Omental fat pad (tissue), 4 donors: ENCODE measurements around the gene CCDC85C. TPM values are rescaled to one million over a fixed set of nuclear protein-coding genes. Genes with fewer than 3 reads are reported as not detected.

Source experiments
- ATAC-seq: fragments of 150-250 bp; one replicate; pipeline ENCODE4 v1.9.1; 2016; ENCODE audit warnings: mild to moderate bottlenecking, moderate library complexity; ENCODE audit not compliant: low FRiP score
- DNase-seq: peaks from one replicate; pipeline ENCODE4 v3.0.0-alpha.2; 2019; ENCODE audit warnings: low spot score
- CTCF ChIP-seq, 3 donors: fragments of 450-650 bp; IDR thresholded peaks; one replicate each; pipeline ENCODE4 v1.5.1; 2016 to 2017; ENCODE audit warnings: antibody characterized with exemption in 3 of 3, mild to moderate bottlenecking in 3 of 3, moderate library complexity in 2 of 3
- total RNA-seq, 4 donors: library from RNA; depleted of rRNA; stranded (reverse); fragments of >200 nt; gene quantifications; one replicate each; pipeline ENCODE4 v1.1.0, GENCODE V29; 2016

The CCDC85C gene
- total RNA-seq, 4 donors from 2014 or later, result 3.3 to 17.7 (median 8.3) TPM

GRCh38 chr14:99574099-99574880 is 29.7 kb downstream of the CCDC85C start:
- ATAC-seq (peak; percentile 72), DNase-seq (no peak)
- TF ChIP-seq CTCF (IDR thresholded peaks at IDR 0.05), result no peak

GRCh38 chr14:99573436-99574098 is 30.4 kb downstream of the CCDC85C start:
- no peak for TF ChIP-seq CTCF (IDR thresholded peaks at IDR 0.05)
- ATAC-seq (no peak), DNase-seq (no peak)

- no peak for ATAC-seq
- no peak for TF ChIP-seq CTCF (IDR thresholded peaks at IDR 0.05)
- DNase-seq, result no peak
Measured at GRCh38 chr14:99573000-99573330, 31.0 kb downstream of the CCDC85C start.

- DNase-seq (no peak), ATAC-seq (no peak)
- no peak for TF ChIP-seq CTCF (IDR thresholded peaks at IDR 0.05)
Measured at GRCh38 chr14:99572173-99572999, 31.6 kb downstream of the CCDC85C start.

- TF ChIP-seq CTCF (IDR thresholded peaks at IDR 0.05), result no peak
- DNase-seq (no peak), ATAC-seq (no peak)
Measured at GRCh38 chr14:99571303-99571986, 32.6 kb downstream of the CCDC85C start.

- no peak for TF ChIP-seq CTCF (IDR thresholded peaks at IDR 0.05)
- DNase-seq, result no peak
- ATAC-seq, result no peak
Measured at GRCh38 chr14:99570544-99571302, 33.3 kb downstream of the CCDC85C start.
